ENCODE measurements around the gene ARHGAP31.
A peak's percentile ranks its signal among the peaks of the same experiment; 100 is the strongest.

GRCh38 chr3:119322835-119323722 is 28.9 kb downstream of the ARHGAP31 start:
- TF ChIP-seq POLR2A (IDR thresholded peaks at IDR 0.05) (peak; percentile 56 to 71), CTCF (IDR thresholded peaks at IDR 0.05) (peak in 1 of 4 experiments; percentile 36), EP300 (IDR thresholded peaks at IDR 0.05) (peak; percentile 9)

All from gastroesophageal sphincter (tissue), 3 donors.